Inferior parietal cortex (tissue), 1 donor: ENCODE data around the gene CYFIP2.
"Not testable (repeated sequence)": the region's sequence is repeated elsewhere in the genome, so short reads cannot be mapped to it uniquely, and the experiment has no call there.

Experiments used
- DNase-seq: peaks from one replicate; pipeline ENCODE4 v3.0.0-alpha.2; 2016; ENCODE audit errors: extremely low spot score

The CYFIP2 gene

DNA sequence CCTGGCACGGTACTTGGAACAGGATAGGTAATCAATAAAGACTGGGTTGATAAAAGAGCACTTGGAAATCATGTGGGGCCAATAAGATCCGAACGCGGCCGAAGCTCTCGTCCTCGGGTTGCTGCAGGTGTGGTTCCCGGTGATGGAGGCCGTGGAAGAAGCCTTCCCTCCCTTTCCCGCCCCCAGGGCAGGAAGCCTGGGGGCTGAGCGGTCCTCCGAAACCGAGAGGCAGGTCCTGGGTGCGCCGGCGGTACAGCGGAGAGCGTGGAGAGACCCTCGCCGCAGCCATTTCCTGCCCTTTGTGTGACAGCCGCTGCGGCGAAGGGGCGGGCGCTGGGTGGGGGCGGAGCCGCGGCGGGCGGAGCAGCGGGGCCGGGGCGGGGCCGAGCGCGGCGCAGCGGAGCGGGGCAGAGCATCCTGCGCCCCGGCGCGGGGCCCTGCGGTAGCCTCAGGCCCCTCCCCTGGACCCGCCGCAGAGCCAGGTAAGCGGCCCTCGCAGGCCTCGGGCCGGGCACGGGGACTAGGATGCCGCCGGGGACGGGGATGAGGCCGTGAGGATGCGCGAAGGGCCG, at the start of gene CYFIP2:
Gene CYFIP2, plus strand, starts transcription at position 410 of the 572 bp plus-strand sequence. CDS start 19,239 bp downstream, outside the sequence.
- DNase-seq: no peak

- no peak for DNase-seq
Measured at GRCh38 chr5:157216391-157217142, 49.4 kb upstream of the CYFIP2 start.

- no peak for DNase-seq
Measured at GRCh38 chr5:157217289-157218024, 48.5 kb upstream of the CYFIP2 start.

- no peak for DNase-seq
Measured at GRCh38 chr5:157219491-157220271, 46.2 kb upstream of the CYFIP2 start.

DNA sequence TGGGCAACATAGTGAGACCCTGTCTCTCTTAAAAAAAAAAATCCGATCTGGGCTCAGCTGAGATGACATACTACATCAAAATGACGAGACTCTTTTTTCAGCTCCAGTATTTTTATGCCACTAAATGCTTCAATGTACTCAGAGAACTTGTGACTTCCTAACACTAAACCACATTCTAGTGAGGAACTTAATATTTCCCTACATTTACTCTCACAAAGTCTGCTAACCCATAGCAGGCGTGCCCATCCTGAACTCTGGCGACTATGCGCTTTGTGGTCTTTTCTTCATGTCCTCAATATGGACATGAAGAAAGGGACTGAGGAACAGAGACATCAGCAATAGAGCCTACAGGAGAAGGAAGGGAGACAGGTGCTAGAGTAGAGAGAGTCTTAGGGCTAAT, 44.0 kb upstream of the CYFIP2 start:
- no peak for DNase-seq

DNA sequence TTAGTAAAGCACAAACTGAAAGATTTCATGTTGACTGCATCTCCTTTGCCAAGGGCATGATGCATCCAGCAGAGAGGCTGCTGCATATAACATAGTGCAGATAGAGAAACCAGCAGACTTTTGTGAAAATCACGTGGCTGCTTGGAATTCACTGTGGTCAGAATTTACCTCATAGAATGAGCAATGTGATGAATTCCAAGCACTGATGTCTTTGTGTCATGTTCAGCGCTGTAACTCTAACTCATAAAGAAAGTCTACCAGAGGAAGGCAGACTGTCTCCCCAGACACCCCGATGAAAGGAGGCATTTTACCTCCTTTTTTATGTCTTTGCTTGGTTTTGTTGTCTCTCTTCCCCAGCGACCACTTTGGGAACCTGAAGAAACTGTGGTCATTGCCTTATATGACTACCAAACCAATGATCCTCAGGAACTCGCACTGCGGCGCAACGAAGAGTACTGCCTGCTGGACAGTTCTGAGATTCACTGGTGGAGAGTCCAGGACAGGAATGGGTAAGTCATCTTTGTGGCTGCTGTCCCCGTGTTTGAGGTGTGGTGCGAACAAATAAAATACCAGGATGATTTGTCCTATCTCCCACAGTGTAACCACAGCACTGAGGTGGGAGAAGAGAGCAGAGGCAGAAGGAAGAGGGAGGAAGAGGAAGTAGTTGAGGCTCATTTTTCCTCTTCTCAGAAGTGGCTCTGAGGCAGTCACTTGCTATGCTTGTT, 43.3 kb upstream of the CYFIP2 start:
- DNase-seq: no peak

- DNase-seq: no peak
Measured at GRCh38 chr5:157225469-157226422, 40.2 kb upstream of the CYFIP2 start.

DNA sequence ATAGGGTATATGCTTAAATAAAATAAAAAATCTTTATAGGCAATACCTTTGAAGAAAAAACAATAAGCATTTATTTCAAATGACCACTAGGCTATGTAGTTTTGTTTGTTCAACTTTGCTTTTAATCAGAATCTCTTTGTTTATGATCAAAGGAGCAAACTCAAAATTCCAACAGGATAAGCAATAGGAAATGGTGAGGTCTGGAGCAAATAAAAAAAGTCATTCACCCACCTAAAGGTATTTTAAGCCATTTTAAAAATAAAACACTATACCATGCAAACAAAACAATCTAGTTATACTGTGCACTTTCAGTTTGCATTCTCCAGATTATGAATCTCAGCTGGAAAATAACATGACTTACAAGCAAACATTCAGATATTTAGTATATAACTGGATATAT, 35.3 kb upstream of the CYFIP2 start:
- no peak for DNase-seq

GRCh38 chr5:157232706-157233105, 33.2 kb upstream of the CYFIP2 start:
- no peak for DNase-seq

DNA sequence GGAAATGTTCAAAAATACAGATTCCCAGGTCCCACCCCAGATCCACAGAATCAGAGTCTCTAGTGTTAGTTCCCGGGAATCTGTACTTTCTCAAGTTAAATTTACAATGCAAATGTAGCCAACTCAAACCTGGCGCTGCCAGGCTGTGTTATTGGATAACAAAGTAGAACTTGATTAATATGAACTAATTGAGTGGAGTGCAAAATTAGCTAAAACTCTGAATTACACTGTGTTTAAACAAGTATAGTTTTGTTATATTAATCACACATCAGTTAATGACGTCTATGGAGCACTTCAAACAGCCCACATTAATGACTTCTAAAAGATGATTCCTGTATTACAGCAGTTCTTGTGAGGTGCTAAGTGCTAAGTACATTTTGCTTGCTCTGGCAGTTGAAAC, 32.4 kb upstream of the CYFIP2 start:
- no peak for DNase-seq

GRCh38 chr5:157236423-157236822, 29.5 kb upstream of the CYFIP2 start:
- DNase-seq: no peak

DNA sequence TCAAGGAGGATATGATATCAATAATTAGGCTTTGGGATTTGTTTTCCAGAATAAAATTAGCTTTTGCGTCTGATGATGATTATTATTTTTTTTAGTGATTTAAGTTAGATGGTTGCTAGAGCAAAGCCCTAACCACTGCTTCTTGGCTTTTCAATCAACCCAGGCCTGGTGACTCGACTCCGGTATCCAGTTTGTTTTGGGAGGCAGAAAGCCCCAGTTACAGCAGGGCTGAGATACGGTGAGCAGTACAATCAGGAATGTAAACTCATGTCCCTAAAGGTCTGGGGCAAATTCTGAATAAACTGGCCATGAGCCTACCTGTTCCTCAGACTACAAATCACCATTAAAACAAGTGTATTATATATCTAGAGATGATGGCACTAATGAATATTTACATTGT, 24.4 kb upstream of the CYFIP2 start:
- DNase-seq: no peak

DNA sequence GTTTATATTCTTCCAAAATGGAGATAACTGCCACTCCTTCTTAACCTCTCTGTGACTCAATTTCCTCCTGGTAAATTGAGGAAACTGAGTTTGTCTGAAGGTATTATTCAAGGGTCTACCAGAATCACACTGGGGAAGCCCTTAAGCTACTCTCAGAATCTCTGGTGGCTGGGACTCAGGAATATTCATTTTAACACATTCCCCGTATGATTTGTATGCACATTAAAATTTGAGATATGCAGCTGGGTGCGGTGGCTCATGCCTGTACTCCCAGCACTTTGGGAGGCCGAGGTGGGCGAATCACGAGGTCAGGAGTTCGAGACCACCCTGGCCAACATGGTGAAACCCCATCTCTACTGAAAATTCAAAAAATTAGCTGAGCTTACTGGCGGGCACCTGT, 21.2 kb upstream of the CYFIP2 start:
- not testable (repeated sequence) for DNase-seq

GRCh38 chr5:157245476-157245875, 20.4 kb upstream of the CYFIP2 start:
- DNase-seq: no peak

GRCh38 chr5:157245886-157246285, 20.0 kb upstream of the CYFIP2 start:
- no peak for DNase-seq

GRCh38 chr5:157247267-157247666, 18.7 kb upstream of the CYFIP2 start:
- DNase-seq: no peak

- no peak for DNase-seq
Measured at GRCh38 chr5:157248821-157249470, 17.0 kb upstream of the CYFIP2 start.

GRCh38 chr5:157252711-157253465, 13.0 kb upstream of the CYFIP2 start:
- DNase-seq: no peak

GRCh38 chr5:157253547-157253946, 12.4 kb upstream of the CYFIP2 start:
- DNase-seq: peak; percentile 85
